GM12801 (cell line): ENCODE results near the gene GGT6.

Experiments
- CTCF ChIP-seq: IDR thresholded peaks from one replicate; pipeline ENCODE4 v1.5.1; 2011; ENCODE audit warnings: control low read depth; ENCODE audit not compliant: insufficient read length; ENCODE audit errors: extremely low read depth

The GGT6 gene

GRCh38 chr17:4547118-4547906 is 13.1 kb downstream of the GGT6 start:
- no peak for TF ChIP-seq CTCF

- TF ChIP-seq CTCF: no peak
These were observed 15.0 kb downstream of the GGT6 start for GRCh38 chr17:4545217-4545951.

- TF ChIP-seq CTCF: no peak
These were observed 15.5 kb downstream of the GGT6 start for GRCh38 chr17:4544951-4545216.

- no peak for TF ChIP-seq CTCF
These were observed 16.0 kb downstream of the GGT6 start for GRCh38 chr17:4544135-4544950.

- TF ChIP-seq CTCF: no peak
These were observed 16.8 kb downstream of the GGT6 start for GRCh38 chr17:4543557-4544026.

- TF ChIP-seq CTCF: no peak
These were observed 17.6 kb downstream of the GGT6 start for GRCh38 chr17:4542726-4543191.
